ENCODE data around the gene CDK11A. TPM values are rescaled to one million over a fixed set of nuclear protein-coding genes. Genes with fewer than 3 reads are reported as not detected.

Gene CDK11A
- total and polyA plus RNA-seq, 2 of the 8 experiments (the other 6 are each of a cell fraction or from before 2014, with no cell fraction given) = 15.0 to 45.6 TPM

GRCh38 chr1:1752190-1752589 is 28.0 kb upstream of the CDK11A start:
- Histone ChIP-seq H3K79me2 (ENCODE audit: control insufficient read depth in 1 of 2, insufficient read depth in 2 of 2, low read length in 2 of 2) (no peaks in the 10 kb centered on the region), H3K4me3 (ENCODE audit: extremely low read depth in 1 of 4, insufficient read depth in 2 of 4, low read depth in 3 of 4, low read length in 4 of 4) (no peak overlapping the region), H3K27ac (ENCODE audit: low read depth, low read length) (no peak overlapping the region), H3K18ac (ENCODE audit: extremely low read depth, low read length) (no peak overlapping the region), H4K20me1 (replicated peaks in 1 of 2; ENCODE audit: control insufficient read depth in 1 of 2, insufficient read depth in 2 of 2, low read length in 2 of 2) (peaks cover 0 to 12% of the 10 kb centered on the region in 2 experiments), H2AK5ac (ENCODE audit: low read depth, low read length) (no peak overlapping the region), H3K23me2 (ENCODE audit: low read depth, low read length) (no peaks in the 10 kb centered on the region), H2AFZ (ENCODE audit: low read length) (no peak overlapping the region), H3K23ac (ENCODE audit: insufficient read length) (no peak overlapping the region), H4K5ac (ENCODE audit: insufficient read length, low read depth, low read length) (no peak overlapping the region), H3K9ac (replicated peaks in 1 of 4; ENCODE audit: extremely low read depth in 1 of 4, low read depth in 3 of 4, low read length in 3 of 4) (no peak overlapping the region), H2BK5ac (ENCODE audit: low read depth, low read length) (no peak overlapping the region), H3K4ac (replicated peaks; ENCODE audit: insufficient read length, low read depth, low read length) (no peak overlapping the region), H4K8ac (ENCODE audit: extremely low read depth, insufficient read depth, low read length) (no peak overlapping the region), H3K36me3 (ENCODE audit: control insufficient read depth in 2 of 4, insufficient read depth in 4 of 4, low read length in 3 of 4) (peaks cover 7 to 43% (median 32%) of the 10 kb centered on the region in 4 experiments), H3K4me1 (replicated peaks in 1 of 4; ENCODE audit: control insufficient read depth in 3 of 4, insufficient read depth in 4 of 4, low read length in 3 of 4) (peaks cover 0 to 2% (median 0%) of the 10 kb centered on the region in 4 experiments; a peak in 1 of 7 replicates), H3K9me3 (ENCODE audit: insufficient read depth in 2 of 2, low read depth in 1 of 2, low read length in 1 of 2) (no peaks in the 10 kb centered on the region), H4K91ac (replicated peaks; ENCODE audit: insufficient read length, low read length) (no peak overlapping the region), H2BK12ac (ENCODE audit: low read depth, low read length) (no peak overlapping the region), H3K79me1 (ENCODE audit: low read depth, low read length) (no peaks in the 10 kb centered on the region), H2BK15ac (ENCODE audit: low read length) (no peak overlapping the region), H3K56ac (replicated peaks; ENCODE audit: insufficient read length, low read depth, low read length) (no peak overlapping the region), H2BK20ac (ENCODE audit: low read length) (no peak overlapping the region), H3K14ac (ENCODE audit: insufficient read length) (no peak overlapping the region), H3K4me2 (ENCODE audit: insufficient read depth in 1 of 2, low read depth in 2 of 2, low read length in 2 of 2) (no peak overlapping the region), H3K27me3 (replicated peaks in 1 of 4; ENCODE audit: control insufficient read depth in 3 of 4, extremely low read depth in 1 of 4, insufficient read depth in 3 of 4, low read length in 3 of 4) (no peaks in the 10 kb centered on the region), H2BK120ac (replicated peaks; ENCODE audit: low read depth, low read length) (no peak overlapping the region)
- 93% methylated on average over 11 of the region's 11 CpGs; no CpG with 5 or more reads in 1 of the 2 experiments for WGBS, 2 experiments (ENCODE audit: extremely low coverage in 1 of 2, insufficient coverage in 1 of 2, insufficient read length in 1 of 2, insufficient replicate concordance in 2 of 2, low coverage in 1 of 2, low lambda C conversion rate in 2 of 2, missing lambda C conversion rate in 1 of 2)
- ChIA-PET POLR2A (ENCODE audit: partially characterized antibody) (interaction anchor here (0.6 kb wide), 1 partner anchor 14 kb away, joined by 4 read pairs; no protein-coding TSS in a partner anchor), CTCF (ENCODE audit: partially characterized antibody) (interaction anchor here (0.8 to 1.7 kb wide), 4 partner anchors 27 to 154 kb away, joined by 3 to 4 read pairs (median 4); no protein-coding TSS in a partner anchor)
- no peak for DNase-seq (ENCODE audit: low read depth in 1 of 2, low spot score in 2 of 2)
- TF ChIP-seq ZNF274 (IDR thresholded peaks at IDR 0.05; ENCODE audit: borderline replicate concordance, extremely low read depth, low read length) (no peak), EGR1 (IDR thresholded peaks at IDR 0.05; ENCODE audit: borderline replicate concordance, low read depth, low read length) (no peak), JUN (IDR thresholded peaks at IDR 0.05; ENCODE audit: low read depth, low read length) (no peak), RAD21 (IDR thresholded peaks at IDR 0.05 in 1 of 2, conservative IDR thresholded peaks at IDR 0.05 in 1 of 2; ENCODE audit: low read depth in 2 of 2, low read length in 2 of 2) (no peak)
- FAIRE-seq = no peak
